GM19438 (cell line): Measurements from ENCODE around the gene SLC45A1.

Experiments
- ATAC-seq: cut with Tn5 transposase; IDR thresholded peaks from one replicate; pipeline ENCODE4 v1.9.1; 2021; ENCODE audit warnings: low read depth; ENCODE audit not compliant: unreplicated experiment

SLC45A1 gene

GRCh38 chr1:8351693-8352470 lies 34.0 kb downstream of the SLC45A1 start:
- ATAC-seq = no peak

DNA sequence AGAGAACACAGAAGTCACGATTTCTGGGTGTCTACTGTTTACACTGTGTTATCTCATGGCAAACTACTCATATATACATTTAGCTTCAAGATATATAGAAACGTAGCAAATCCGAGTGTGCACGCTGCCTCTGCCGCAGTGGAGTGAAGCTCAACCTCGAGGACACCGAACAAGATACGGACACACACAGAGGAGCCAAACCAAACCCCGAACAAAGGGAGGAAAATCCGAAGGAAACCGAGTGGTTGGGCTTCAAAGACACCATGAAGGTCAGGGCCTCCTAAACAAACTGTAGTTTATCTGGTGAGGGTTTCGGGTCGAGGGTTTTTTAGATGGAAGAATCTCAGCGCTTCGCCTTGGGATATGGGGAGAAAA lies 34.5 kb downstream of the SLC45A1 start:
- ATAC-seq = no peak

DNA sequence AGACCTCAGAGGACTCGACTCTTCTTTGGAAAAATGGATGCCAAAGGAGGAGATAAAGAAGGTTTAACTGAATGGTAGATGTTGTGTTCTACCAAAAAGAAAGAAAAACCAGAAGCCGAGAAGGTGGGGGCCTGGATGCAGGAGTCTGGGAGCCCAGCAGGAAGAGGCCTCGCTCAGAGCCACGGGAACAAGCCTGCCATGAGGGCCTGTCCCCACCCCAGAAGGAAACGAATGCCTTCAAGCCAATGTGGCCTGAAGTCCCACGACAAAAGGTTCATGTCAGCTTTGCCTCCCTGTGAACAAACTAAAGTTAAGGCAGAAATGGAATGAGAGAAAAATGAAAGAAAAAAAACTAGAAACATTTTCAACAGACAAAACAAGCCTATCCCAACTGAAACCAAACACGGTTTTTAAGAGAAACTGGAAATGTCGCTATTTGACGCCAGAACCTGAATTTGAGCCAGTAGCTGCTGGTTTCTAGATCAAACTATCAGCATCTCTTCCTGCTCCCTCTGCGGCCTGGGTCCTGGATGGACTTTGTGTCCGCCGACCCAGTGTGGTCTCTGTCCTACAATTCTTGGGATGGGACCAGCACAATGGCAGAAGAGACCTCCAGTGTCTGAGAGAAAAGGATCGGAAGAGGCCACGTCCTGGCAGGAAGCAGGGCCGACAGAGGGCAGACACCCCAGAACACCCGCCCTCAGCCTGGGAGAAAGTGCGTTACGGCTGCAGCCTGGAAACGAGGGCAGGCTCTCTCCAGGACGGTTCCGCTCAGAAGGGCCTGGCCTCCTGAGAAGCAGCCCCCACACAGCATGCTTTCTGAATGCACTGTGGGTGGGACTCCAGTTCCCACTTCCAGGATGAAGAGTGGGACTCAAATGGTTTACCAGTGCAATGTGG lies 35.2 kb downstream of the SLC45A1 start:
- no peak for ATAC-seq

DNA sequence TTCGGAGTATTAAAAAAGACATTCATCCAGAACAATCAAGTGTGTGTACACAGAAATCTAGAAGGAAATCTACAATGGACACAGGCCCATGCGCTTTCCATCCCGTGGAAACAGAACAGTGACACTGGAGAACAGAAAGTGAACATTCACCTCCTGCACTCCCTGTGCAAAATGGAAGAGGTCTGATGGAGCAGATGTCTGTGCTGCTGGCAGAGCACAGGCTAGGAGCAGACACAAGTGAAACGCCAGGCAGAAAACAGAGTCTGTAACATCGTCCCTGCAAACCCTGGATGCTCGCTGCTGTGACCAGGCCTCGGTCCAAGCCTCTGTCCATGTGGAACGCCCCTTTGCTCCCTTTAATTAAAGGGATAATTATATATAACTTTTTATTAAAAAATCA lies 36.1 kb downstream of the SLC45A1 start:
- ATAC-seq = no peak

GRCh38 chr1:8355439-8356255 lies 37.7 kb downstream of the SLC45A1 start:
- no peak for ATAC-seq

DNA sequence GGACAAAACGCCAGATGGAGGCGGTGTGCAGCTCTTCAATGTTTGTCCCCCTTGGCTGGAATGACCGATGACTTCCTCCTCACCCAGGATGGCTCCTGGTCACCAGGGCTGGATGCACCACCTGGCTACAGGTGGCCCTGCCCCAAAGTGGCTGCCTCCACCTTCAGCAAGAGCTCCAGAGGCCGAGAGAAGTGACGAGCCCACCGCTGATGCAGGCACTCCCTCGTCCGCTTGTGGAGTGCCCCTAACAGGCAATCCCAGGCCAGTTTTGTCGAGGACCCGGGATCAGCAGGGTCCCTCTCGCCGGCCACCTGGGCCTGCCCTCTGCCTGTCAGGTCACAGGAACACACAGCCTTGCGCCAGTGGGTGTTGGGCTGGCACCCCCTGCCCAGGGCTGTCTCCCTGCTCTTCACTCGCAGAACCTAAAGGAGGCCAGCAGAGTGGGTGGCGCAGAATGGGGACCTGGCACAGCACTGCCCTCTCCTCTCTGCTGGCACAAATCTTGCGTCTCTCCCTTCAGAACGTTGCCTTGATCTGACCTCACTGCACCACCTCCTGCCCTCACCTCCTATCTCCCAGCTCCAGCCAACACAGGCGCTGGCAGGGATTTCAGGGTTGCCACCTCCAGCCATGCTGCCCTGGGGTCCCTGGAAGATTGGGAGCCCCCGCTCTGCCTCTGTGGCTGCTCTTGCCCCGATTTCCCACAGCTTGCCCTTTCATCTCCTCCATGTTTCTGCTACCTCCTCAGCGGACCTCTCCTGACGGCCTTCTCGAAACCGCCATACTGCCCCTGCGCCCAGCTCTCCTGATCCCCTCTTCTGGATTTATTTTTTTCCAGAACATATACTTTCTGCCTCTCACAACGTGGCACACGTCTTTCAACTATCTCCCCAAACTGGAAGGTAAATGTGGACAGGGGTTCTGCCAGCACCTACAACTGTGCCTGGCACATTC lies 38.6 kb downstream of the SLC45A1 start:
- ATAC-seq = no peak

- ATAC-seq = no peak
Observed at GRCh38 chr1:8357329-8358101, 39.6 kb downstream of the SLC45A1 start.

DNA sequence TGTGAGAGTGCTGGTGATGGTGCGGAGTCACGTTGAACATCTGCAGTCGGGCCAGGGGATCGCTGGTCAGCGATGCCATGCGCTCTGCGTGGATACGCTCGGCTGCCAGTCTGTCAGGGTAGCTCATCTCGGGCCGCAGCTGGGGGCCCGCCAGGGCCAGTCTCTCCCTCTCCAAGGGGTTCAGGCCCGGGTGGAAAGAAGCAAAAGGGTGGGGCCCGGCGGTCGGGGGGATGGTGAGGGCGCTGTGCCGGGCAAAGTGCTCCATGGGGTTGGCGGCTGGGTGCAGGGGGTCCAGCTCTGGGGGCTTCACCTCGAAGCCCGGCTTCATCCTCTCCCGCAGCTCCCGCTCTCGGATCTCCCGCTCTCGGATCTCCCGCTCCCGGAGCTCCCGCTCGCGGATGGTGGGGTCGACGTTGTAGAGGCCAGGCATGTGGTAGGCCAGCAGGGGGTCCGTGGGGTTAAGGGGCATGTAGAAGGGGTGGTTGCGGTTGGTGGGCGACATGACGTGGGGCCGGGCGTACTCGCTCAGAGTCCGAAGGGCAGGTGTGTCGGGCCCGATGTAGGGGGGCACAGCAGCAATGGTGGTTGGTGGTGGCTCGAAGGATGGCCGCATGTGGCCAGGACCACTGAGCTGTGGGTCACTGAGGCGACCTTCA lies 40.5 kb downstream of the SLC45A1 start:
- ATAC-seq = no peak

GRCh38 chr1:8358897-8359616 lies 41.1 kb downstream of the SLC45A1 start:
- no peak for ATAC-seq

- no peak for ATAC-seq
Observed at GRCh38 chr1:8359617-8360481, 41.9 kb downstream of the SLC45A1 start.

DNA sequence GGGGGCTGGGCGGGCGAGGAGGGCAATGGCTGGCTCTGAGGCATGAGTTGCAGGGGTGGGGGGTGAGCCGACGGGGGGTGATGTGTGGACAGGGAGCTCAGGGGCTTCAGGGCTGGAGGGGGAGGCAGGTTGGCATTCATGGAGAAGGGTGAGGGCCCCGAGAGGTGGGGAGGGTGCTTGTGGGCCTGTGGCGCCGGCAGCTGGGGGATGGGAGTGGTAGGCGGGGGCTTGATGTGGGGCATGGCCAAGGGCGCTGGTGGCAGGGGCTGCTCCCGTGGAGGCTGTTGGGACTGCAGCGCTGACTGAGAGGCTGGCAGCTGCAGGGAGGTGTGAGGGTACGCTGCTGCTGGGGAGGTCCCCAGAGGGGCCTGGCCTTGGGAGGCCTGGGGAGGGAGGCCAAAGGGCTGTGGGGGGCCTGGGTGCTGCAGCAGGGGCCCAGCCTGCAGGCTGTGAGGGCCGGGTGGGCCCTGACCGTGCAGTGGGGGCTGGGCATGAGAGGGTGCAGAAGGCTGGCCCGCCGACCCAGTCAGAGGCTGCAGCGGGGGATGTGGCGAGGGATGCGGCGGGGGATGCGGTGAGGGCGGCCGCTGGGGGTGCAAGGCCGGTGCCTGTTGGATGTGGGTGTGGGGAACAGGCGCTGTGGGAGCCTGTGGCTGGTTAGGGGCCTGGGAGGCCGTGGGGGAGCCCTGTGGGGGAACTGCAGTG lies 42.7 kb downstream of the SLC45A1 start:
- ATAC-seq = no peak

- ATAC-seq = no peak
Observed at GRCh38 chr1:8361198-8361849, 43.4 kb downstream of the SLC45A1 start.

DNA sequence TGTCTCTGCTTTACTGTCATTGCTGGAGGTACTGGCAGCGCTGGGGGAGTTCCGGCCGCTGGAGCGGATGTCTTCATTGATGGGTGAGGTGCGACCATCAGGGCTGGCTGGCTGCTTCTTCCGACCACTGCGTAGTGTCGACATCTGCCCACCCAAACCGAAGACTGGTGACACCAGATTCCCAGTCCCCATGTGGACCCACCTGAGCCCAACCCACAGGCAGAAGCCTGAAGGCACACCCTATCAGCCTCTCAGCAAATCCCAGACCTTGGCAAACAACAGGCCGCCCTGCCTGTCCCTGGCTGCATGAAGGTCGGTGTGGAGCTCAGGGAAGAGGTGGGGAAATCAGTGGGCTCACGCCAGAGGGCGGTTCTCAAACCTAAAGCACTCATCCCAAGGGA lies 44.8 kb downstream of the SLC45A1 start:
- ATAC-seq = no peak

- ATAC-seq = no peak
Observed at GRCh38 chr1:8363186-8363766, 45.4 kb downstream of the SLC45A1 start.

- no peak for ATAC-seq
Observed at GRCh38 chr1:8363767-8364301, 45.9 kb downstream of the SLC45A1 start.
